H9 (cell line): Measurements from ENCODE around the gene PRPF19. TPM values are rescaled to one million over a fixed set of nuclear protein-coding genes. Genes with fewer than 3 reads are reported as not detected.

Experiments used
- DNase-seq: peaks from one replicate; pipeline ENCODE4 v3.0.0-alpha.2; 2017
- H2AFZ ChIP-seq: one replicate; pipeline ENCODE4 v1.6.1; 2013; ENCODE audit warnings: mild to moderate bottlenecking, low read length, control low read depth, moderate library complexity
- H2AK5ac ChIP-seq: 2 replicates; pipeline ENCODE4 v1.6.1; 2013; ENCODE audit warnings: low read length, control low read depth, mixed read lengths; ENCODE audit not compliant: insufficient read length
- H2BK120ac ChIP-seq: one replicate; pipeline ENCODE4 v1.6.1; 2013; ENCODE audit warnings: low read depth, mild to moderate bottlenecking, low read length, control low read depth, inconsistent platforms; ENCODE audit not compliant: poor library complexity, severe bottlenecking
- H2BK12ac ChIP-seq: 2 replicates; pipeline ENCODE4 v1.6.1; 2013; ENCODE audit warnings: low read length, control low read depth, mixed read lengths, low read depth; ENCODE audit not compliant: insufficient read length
- H2BK15ac ChIP-seq: 2 replicates; pipeline ENCODE4 v1.6.1; 2013; ENCODE audit warnings: low read depth, low read length, control low read depth
- H2BK20ac ChIP-seq: one replicate; pipeline ENCODE4 v1.6.1; 2013; ENCODE audit warnings: low read depth, mild to moderate bottlenecking, low read length, control low read depth, inconsistent platforms; ENCODE audit not compliant: poor library complexity, severe bottlenecking
- H2BK5ac ChIP-seq: 2 replicates; pipeline ENCODE4 v1.6.1; 2013; ENCODE audit warnings: low read length, control low read depth, mixed read lengths; ENCODE audit not compliant: insufficient read length
- H3K14ac ChIP-seq: 2 replicates; pipeline ENCODE4 v1.6.1; 2013; ENCODE audit warnings: low read length, control low read depth; ENCODE audit not compliant: insufficient read depth
- H3K18ac ChIP-seq: 2 replicates; pipeline ENCODE4 v1.6.1; 2013; ENCODE audit warnings: low read depth, mild to moderate bottlenecking, mixed read lengths, low read length, control low read depth; ENCODE audit not compliant: insufficient read length
- H3K23ac ChIP-seq: 2 replicates; pipeline ENCODE4 v1.6.1; 2013; ENCODE audit warnings: low read length, control low read depth, mixed read lengths, low read depth; ENCODE audit not compliant: insufficient read length
- H3K23me2 ChIP-seq: 2 replicates; pipeline ENCODE4 v1.6.1; 2013; ENCODE audit warnings: low read depth, mild to moderate bottlenecking, mixed read lengths, low read length, control low read depth; ENCODE audit not compliant: insufficient read length, poor library complexity, severe bottlenecking
- H3K27ac ChIP-seq: 2 replicates; pipeline ENCODE4 v1.5.1; 2013; ENCODE audit warnings: low read length, control low read depth, mixed read lengths, low read depth; ENCODE audit not compliant: insufficient read length
- H3K27me3 ChIP-seq: 2 replicates; pipeline ENCODE4 v1.6.1; 2013; ENCODE audit warnings: low read length, control low read depth, inconsistent platforms; ENCODE audit not compliant: insufficient read depth
- H3K4ac ChIP-seq: 2 replicates; pipeline ENCODE4 v1.6.1; 2013; ENCODE audit warnings: low read depth, mild to moderate bottlenecking, control low read depth, inconsistent platforms, low read length, moderate library complexity
- H3K4me1 ChIP-seq: 2 replicates; pipeline ENCODE4 v1.6.1; 2013; ENCODE audit warnings: low read length, control low read depth, inconsistent platforms; ENCODE audit not compliant: insufficient read depth
- H3K4me2 ChIP-seq: 2 replicates; pipeline ENCODE4 v1.6.1; 2013; ENCODE audit warnings: low read length, control low read depth, mixed read lengths; ENCODE audit not compliant: insufficient read length, insufficient read depth
- H3K56ac ChIP-seq: 2 replicates; pipeline ENCODE4 v1.6.1; 2013; ENCODE audit warnings: low read depth, mild to moderate bottlenecking, mixed read lengths, low read length, control low read depth; ENCODE audit not compliant: insufficient read length
- H3K79me1 ChIP-seq: 2 replicates; pipeline ENCODE4 v1.6.1; 2013; ENCODE audit warnings: low read depth, mild to moderate bottlenecking, moderate library complexity, low read length, control low read depth, inconsistent platforms; ENCODE audit not compliant: insufficient read depth, poor library complexity, severe bottlenecking
- H3K79me2 ChIP-seq: 2 replicates; pipeline ENCODE4 v1.6.1; 2013; ENCODE audit warnings: low read length, control low read depth, inconsistent platforms; ENCODE audit not compliant: insufficient read depth
- H3K9ac ChIP-seq: 2 replicates; pipeline ENCODE4 v1.6.1; 2013; ENCODE audit warnings: low read length, control low read depth, mixed read lengths; ENCODE audit not compliant: insufficient read length; ENCODE audit errors: extremely low read depth
- H3K9me3 ChIP-seq: one replicate; pipeline ENCODE4 v1.6.1; 2013; ENCODE audit warnings: low read depth, low read length, inconsistent platforms; ENCODE audit not compliant: control insufficient read depth
- H3T11ph ChIP-seq: one replicate; pipeline ENCODE4 v1.6.1; 2013; ENCODE audit warnings: mild to moderate bottlenecking, low read length, control low read depth, inconsistent platforms
- H4K20me1 ChIP-seq: one replicate; pipeline ENCODE4 v1.6.1; 2013; ENCODE audit not compliant: control insufficient read depth, insufficient read length, insufficient read depth
- H4K5ac ChIP-seq: 2 replicates; pipeline ENCODE4 v1.6.1; 2013; ENCODE audit warnings: low read depth, mild to moderate bottlenecking, mixed read lengths, low read length, control low read depth; ENCODE audit not compliant: insufficient read length
- H4K8ac ChIP-seq: replicated peaks from 2 replicates; pipeline ENCODE4 v1.6.1; 2013; ENCODE audit warnings: low read length, control low read depth, mixed read lengths, low read depth; ENCODE audit not compliant: insufficient read length
- H4K91ac ChIP-seq: 2 replicates; pipeline ENCODE4 v1.6.1; 2013; ENCODE audit warnings: low read depth, mild to moderate bottlenecking, moderate library complexity, mixed read lengths, low read length, control low read depth; ENCODE audit not compliant: insufficient read length
- H3K27ac Mint-ChIP-seq, 3 experiments: 2 replicates in 2 of 3; 3 replicates in 1 of 3; pipeline ENCODE4 v1.8.0; 2020 to 2021; ENCODE audit warnings: mixed read lengths in 3 of 3, mild to moderate bottlenecking in 1 of 3, moderate library complexity in 1 of 3
- H3K27me3 Mint-ChIP-seq: 2 replicates; pipeline ENCODE4 v1.8.0; 2021; ENCODE audit warnings: low read depth, mild to moderate bottlenecking, moderate library complexity, mixed read lengths
- H3K36me3 Mint-ChIP-seq, 3 experiments: 2 replicates in 2 of 3; 3 replicates in 1 of 3; pipeline ENCODE4 v1.8.0; 2020 to 2021; ENCODE audit warnings: low read depth in 3 of 3, mixed read lengths in 3 of 3; ENCODE audit not compliant: insufficient read depth in 1 of 3
- H3K4me1 Mint-ChIP-seq, 2 experiments: 2 replicates each; pipeline ENCODE4 v1.8.0; 2020; ENCODE audit warnings: mixed read lengths in 2 of 2
- H3K4me3 Mint-ChIP-seq, 2 experiments: 2 replicates in 1 of 2; 3 replicates in 1 of 2; pipeline ENCODE4 v1.8.0; 2020 to 2021; ENCODE audit warnings: mild to moderate bottlenecking in 2 of 2, mixed read lengths in 2 of 2, moderate library complexity in 1 of 2
- H3K9me3 Mint-ChIP-seq, 2 experiments: 2 replicates in 1 of 2; 3 replicates in 1 of 2; pipeline ENCODE4 v1.8.0; 2020; ENCODE audit warnings: mild to moderate bottlenecking in 2 of 2, mixed read lengths in 2 of 2, moderate library complexity in 1 of 2
- CTCF ChIP-seq: fragments of 200-600 bp; sonication (generic); conservative IDR thresholded peaks from 3 replicates; pipeline ENCODE4 v1.8.0; 2021; ENCODE audit warnings: antibody characterized with exemption, mild to moderate bottlenecking
- WGBS: extraction: QIAGEN DNeasy Blood & Tissue Kit; methylation state at CpG from one replicate; pipeline ENCODE4 v1.1.7; 2013; ENCODE audit warnings: missing lambda C conversion rate, low lambda C conversion rate, mixed read lengths; ENCODE audit not compliant: insufficient read length; ENCODE audit errors: extremely low coverage; 5-methylcytosine and 5-hydroxymethylcytosine counted together
- total RNA-seq: library from RNA; stranded (reverse); gene quantifications from 2 replicates; pipeline ENCODE4 v1.2.1, GENCODE V29; 2021

Gene PRPF19
- total RNA-seq, 1 experiment from 2014 or later, result 130 TPM

- Histone ChIP-seq H2AFZ (no peak overlapping the region), H3K9me3 (no peaks in the 10 kb centered on the region), H3K79me2 (peaks cover 24% of the 10 kb centered on the region; the same call in 1 of the 2 replicates), H3K56ac (no peak overlapping the region), H3K18ac (no peak overlapping the region), H3K23me2 (peaks cover 14% of the 10 kb centered on the region), H4K20me1 (no peaks in the 10 kb centered on the region), H3K79me1 (no peaks in the 10 kb centered on the region), H2AK5ac (no peak overlapping the region), H4K5ac (no peak overlapping the region), H3K27me3 (no peaks in the 10 kb centered on the region), H4K8ac (no peak overlapping the region), H4K91ac (no peak overlapping the region), H2BK20ac (no peak overlapping the region), H3K27ac (no peak overlapping the region), H3K9ac (peak overlapping the region; percentile 24), H3K14ac (no peak overlapping the region), H3K4ac (no peak overlapping the region), H3K4me2 (peak overlapping the region; percentile 88), H2BK120ac (no peak overlapping the region), H2BK12ac (no peak overlapping the region), H3K23ac (no peak overlapping the region), H3T11ph (no peak overlapping the region), H2BK5ac (no peak overlapping the region), H2BK15ac (no peak overlapping the region), H3K4me1 (peaks cover 8% of the 10 kb centered on the region; the same call in 1 of the 2 replicates)
- peaks cover 28 to 49% (median 29%) of the 10 kb centered on the region in 3 experiments for H3K36me3 Mint-ChIP-seq
- H3K9me3 Mint-ChIP-seq, result no peaks in the 10 kb centered on the region; a peak in 2 of 5 replicates
- TF ChIP-seq CTCF, result no peak
- H3K27ac Mint-ChIP-seq, result peak overlapping the region in 2 of 3 experiments; percentile 66 to 74; a peak in 3 of 7 replicates
- H3K4me3 Mint-ChIP-seq, result peak overlapping the region; percentile 91 to 95
- H3K4me1 Mint-ChIP-seq, result peaks cover 32 to 41% of the 10 kb centered on the region in 2 experiments
- H3K27me3 Mint-ChIP-seq, result no peaks in the 10 kb centered on the region
- no CpG with 5 or more reads among the region's 10 CpGs for WGBS
- no peak for DNase-seq
Measured at GRCh38 chr11:60844045-60844869, 62.1 kb downstream of the PRPF19 start.
